ENCODE measurements around the gene RAB21. TPM values are rescaled to one million over a fixed set of nuclear protein-coding genes. Genes with fewer than 3 reads are reported as not detected.

RAB21 gene, protein sequence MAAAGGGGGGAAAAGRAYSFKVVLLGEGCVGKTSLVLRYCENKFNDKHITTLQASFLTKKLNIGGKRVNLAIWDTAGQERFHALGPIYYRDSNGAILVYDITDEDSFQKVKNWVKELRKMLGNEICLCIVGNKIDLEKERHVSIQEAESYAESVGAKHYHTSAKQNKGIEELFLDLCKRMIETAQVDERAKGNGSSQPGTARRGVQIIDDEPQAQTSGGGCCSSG
- polyA plus RNA-seq, result 10 to 100 TPM; 11.1 to 24.7 TPM

DNA sequence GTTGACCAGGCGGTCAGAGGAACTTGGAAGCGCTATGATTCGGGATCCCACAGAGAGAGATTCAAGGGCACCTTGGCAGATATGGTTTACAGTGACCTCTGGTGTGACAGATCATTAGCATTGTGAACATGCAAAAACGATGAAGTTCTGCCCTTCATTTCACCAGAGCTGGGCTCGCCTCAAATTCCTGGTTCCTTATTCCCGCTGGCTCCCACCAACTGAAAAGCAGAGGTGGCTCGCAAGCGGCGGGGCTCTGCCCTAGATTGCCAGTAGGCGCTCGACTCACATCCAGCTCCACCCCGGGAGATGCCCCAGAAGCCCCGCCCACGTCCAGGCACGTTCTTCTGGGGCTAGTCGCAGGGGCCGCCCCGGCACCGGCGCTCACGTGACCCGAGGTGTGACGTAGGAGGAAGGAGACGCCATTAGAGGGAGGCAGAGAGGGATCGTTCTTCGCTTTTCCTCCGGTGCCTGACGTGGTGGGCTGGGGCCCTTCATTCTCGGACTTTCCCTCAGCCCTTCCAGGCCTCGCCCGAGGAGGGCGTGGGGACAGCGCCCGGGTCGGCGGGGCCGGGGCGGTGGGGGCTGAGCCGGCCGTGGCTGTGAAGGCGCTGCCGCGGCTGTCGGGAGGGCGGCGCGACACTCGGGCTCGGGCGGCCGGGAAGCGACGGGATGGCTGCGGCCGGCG, at the start of gene RAB21:
Gene RAB21, plus strand, starts transcription at position 403 of the 685 bp plus-strand sequence. Its CDS starts 267 bp downstream, at position 670.
- H3K4me3 ChIP-seq (ENCODE audit: low read depth in 1 of 2, low read length in 2 of 2), result peak within 1 kb of the TSS; percentile 83 to 85
- H3K4me1 ChIP-seq (ENCODE audit: control insufficient read depth in 2 of 2, insufficient read depth in 2 of 2, low read length in 1 of 2), result no peaks in the 10 kb centered on the region
- WGBS, 2 donors, result 1% methylated on average over 31 to 56 of the region's 56 CpGs
- no peaks in the 10 kb centered on the region for H3K27me3 ChIP-seq (ENCODE audit: control insufficient read depth in 1 of 2, insufficient read depth in 2 of 2, low read length in 2 of 2)
- H3K27ac ChIP-seq (ENCODE audit: low read depth in 2 of 2, low read length in 1 of 2), result peak within 1 kb of the TSS; percentile 99 to 100
- H3K36me3 ChIP-seq (ENCODE audit: control insufficient read depth in 2 of 2, insufficient read depth in 2 of 2, low read length in 1 of 2), result peaks cover 0 to 4% of the 10 kb centered on the region in 2 donors
- H3K9me3 ChIP-seq (ENCODE audit: control insufficient read depth in 2 of 2, insufficient read depth in 1 of 2, low read depth in 1 of 2, low read length in 1 of 2), result peaks cover 0 to 2% of the 10 kb centered on the region in 2 donors

DNA sequence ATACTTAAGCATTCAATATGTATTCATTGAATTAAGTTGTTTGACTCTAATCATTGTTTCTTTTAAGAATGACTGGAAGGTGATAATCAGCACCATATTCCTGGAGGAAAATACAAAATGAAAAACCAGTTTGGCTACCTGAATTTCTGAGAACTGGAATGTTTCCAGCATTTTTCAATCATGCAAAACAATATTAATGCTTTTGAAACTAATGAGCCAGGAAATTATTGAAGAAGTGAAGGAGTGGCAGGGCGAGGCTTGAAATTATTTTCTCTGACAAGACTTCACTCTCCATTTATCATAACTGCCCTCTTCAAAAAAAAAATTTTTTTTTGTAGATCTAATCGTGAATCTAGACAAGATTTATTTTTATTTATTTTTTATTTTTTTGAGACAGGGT, 49.7 kb upstream of the RAB21 start:
- Histone ChIP-seq H3K4me1 (ENCODE audit: control insufficient read depth in 2 of 2, insufficient read depth in 2 of 2, low read length in 1 of 2) (peaks cover 0 to 10% of the 10 kb centered on the region in 2 donors), H3K27ac (ENCODE audit: low read depth in 2 of 2, low read length in 1 of 2) (peak overlapping the region; percentile 65 to 83), H3K9me3 (ENCODE audit: control insufficient read depth in 2 of 2, insufficient read depth in 1 of 2, low read depth in 1 of 2, low read length in 1 of 2) (peaks cover 0 to 3% of the 10 kb centered on the region in 2 donors), H3K36me3 (ENCODE audit: control insufficient read depth in 2 of 2, insufficient read depth in 2 of 2, low read length in 1 of 2) (peaks cover 4 to 6% of the 10 kb centered on the region in 2 donors), H3K4me3 (ENCODE audit: low read depth in 1 of 2, low read length in 2 of 2) (no peak overlapping the region), H3K27me3 (ENCODE audit: control insufficient read depth in 1 of 2, insufficient read depth in 2 of 2, low read length in 2 of 2) (no peaks in the 10 kb centered on the region)
- WGBS, 2 donors, result 58 to 66% methylated on average over 2 of the region's 2 CpGs

DNA sequence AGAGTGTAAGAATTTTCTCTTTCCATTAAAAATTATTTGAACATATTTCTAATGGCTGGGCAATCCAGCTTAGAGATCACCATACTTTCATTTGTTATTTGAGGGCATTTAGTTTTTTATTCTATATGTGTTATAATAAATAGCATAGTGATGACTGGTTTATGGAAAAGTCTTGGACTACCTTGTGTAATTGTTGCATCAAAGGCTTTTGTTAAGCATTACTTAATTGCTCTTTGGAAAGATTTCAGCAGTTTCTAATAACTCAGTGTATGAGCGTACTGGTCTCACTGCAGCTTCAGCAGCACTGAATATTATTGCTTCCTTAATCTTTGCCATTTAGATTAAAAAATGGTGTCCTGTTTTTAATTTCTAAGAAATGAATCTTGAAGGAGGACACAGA, 46.0 kb upstream of the RAB21 start:
- Histone ChIP-seq H3K27me3 (ENCODE audit: control insufficient read depth in 1 of 2, insufficient read depth in 2 of 2, low read length in 2 of 2) (no peaks in the 10 kb centered on the region), H3K9me3 (ENCODE audit: control insufficient read depth in 2 of 2, insufficient read depth in 1 of 2, low read depth in 1 of 2, low read length in 1 of 2) (peaks cover 0 to 3% of the 10 kb centered on the region in 2 donors), H3K27ac (ENCODE audit: low read depth in 2 of 2, low read length in 1 of 2) (no peak overlapping the region), H3K36me3 (ENCODE audit: control insufficient read depth in 2 of 2, insufficient read depth in 2 of 2, low read length in 1 of 2) (no peaks in the 10 kb centered on the region), H3K4me3 (ENCODE audit: low read depth in 1 of 2, low read length in 2 of 2) (no peak overlapping the region), H3K4me1 (ENCODE audit: control insufficient read depth in 2 of 2, insufficient read depth in 2 of 2, low read length in 1 of 2) (peaks cover 0 to 10% of the 10 kb centered on the region in 2 donors)
- 63 to 89% methylated on average over 1 of the region's 1 CpG for WGBS, 2 donors

GRCh38 chr12:71710276-71711125, 44.2 kb upstream of the RAB21 start:
- H3K4me3 ChIP-seq (ENCODE audit: low read depth in 1 of 2, low read length in 2 of 2), result peak overlapping the region in 1 of 2 donors; percentile 4

GRCh38 chr12:71718611-71719010, 36.1 kb upstream of the RAB21 start:
- Histone ChIP-seq H3K27ac (ENCODE audit: low read depth in 2 of 2, low read length in 1 of 2) (no peak overlapping the region), H3K9me3 (ENCODE audit: control insufficient read depth in 2 of 2, insufficient read depth in 1 of 2, low read depth in 1 of 2, low read length in 1 of 2) (no peaks in the 10 kb centered on the region), H3K4me3 (ENCODE audit: low read depth in 1 of 2, low read length in 2 of 2) (no peak overlapping the region), H3K4me1 (ENCODE audit: control insufficient read depth in 2 of 2, insufficient read depth in 2 of 2, low read length in 1 of 2) (peaks cover 0 to 2% of the 10 kb centered on the region in 2 donors), H3K36me3 (ENCODE audit: control insufficient read depth in 2 of 2, insufficient read depth in 2 of 2, low read length in 1 of 2) (no peaks in the 10 kb centered on the region), H3K27me3 (ENCODE audit: control insufficient read depth in 1 of 2, insufficient read depth in 2 of 2, low read length in 2 of 2) (no peaks in the 10 kb centered on the region)

More at GRCh38 chr12:71710276-71711125, 44.2 kb upstream of the RAB21 start:
- H3K9me3 ChIP-seq (ENCODE audit: control insufficient read depth in 2 of 2, insufficient read depth in 1 of 2, low read depth in 1 of 2, low read length in 1 of 2), result peaks cover 0 to 3% of the 10 kb centered on the region in 2 donors
- no peaks in the 10 kb centered on the region for H3K36me3 ChIP-seq (ENCODE audit: control insufficient read depth in 2 of 2, insufficient read depth in 2 of 2, low read length in 1 of 2)
- peak overlapping the region; percentile 75 to 82 for H3K27ac ChIP-seq (ENCODE audit: low read depth in 2 of 2, low read length in 1 of 2)
- peaks cover 0 to 6% of the 10 kb centered on the region in 2 donors for H3K4me1 ChIP-seq (ENCODE audit: control insufficient read depth in 2 of 2, insufficient read depth in 2 of 2, low read length in 1 of 2)
- WGBS, 2 donors, result 60 to 75% methylated on average over 7 of the region's 7 CpGs
- no peaks in the 10 kb centered on the region for H3K27me3 ChIP-seq (ENCODE audit: control insufficient read depth in 1 of 2, insufficient read depth in 2 of 2, low read length in 2 of 2)

GRCh38 chr12:71719647-71720370, 34.9 kb upstream of the RAB21 start:
- Histone ChIP-seq H3K27me3 (ENCODE audit: control insufficient read depth in 1 of 2, insufficient read depth in 2 of 2, low read length in 2 of 2) (no peaks in the 10 kb centered on the region), H3K4me3 (ENCODE audit: low read depth in 1 of 2, low read length in 2 of 2) (no peak overlapping the region), H3K27ac (ENCODE audit: low read depth in 2 of 2, low read length in 1 of 2) (peak overlapping the region; percentile 68 to 84), H3K9me3 (ENCODE audit: control insufficient read depth in 2 of 2, insufficient read depth in 1 of 2, low read depth in 1 of 2, low read length in 1 of 2) (no peaks in the 10 kb centered on the region), H3K36me3 (ENCODE audit: control insufficient read depth in 2 of 2, insufficient read depth in 2 of 2, low read length in 1 of 2) (no peaks in the 10 kb centered on the region), H3K4me1 (ENCODE audit: control insufficient read depth in 2 of 2, insufficient read depth in 2 of 2, low read length in 1 of 2) (peaks cover 0 to 2% of the 10 kb centered on the region in 2 donors)
- 53 to 69% methylated on average over 5 of the region's 5 CpGs for WGBS, 2 donors

- Histone ChIP-seq H3K27me3 (ENCODE audit: control insufficient read depth in 1 of 2, insufficient read depth in 2 of 2, low read length in 2 of 2) (no peaks in the 10 kb centered on the region), H3K9me3 (ENCODE audit: control insufficient read depth in 2 of 2, insufficient read depth in 1 of 2, low read depth in 1 of 2, low read length in 1 of 2) (no peaks in the 10 kb centered on the region), H3K36me3 (ENCODE audit: control insufficient read depth in 2 of 2, insufficient read depth in 2 of 2, low read length in 1 of 2) (no peaks in the 10 kb centered on the region), H3K4me1 (ENCODE audit: control insufficient read depth in 2 of 2, insufficient read depth in 2 of 2, low read length in 1 of 2) (peaks cover 0 to 2% of the 10 kb centered on the region in 2 donors), H3K27ac (ENCODE audit: low read depth in 2 of 2, low read length in 1 of 2) (peak overlapping the region in 1 of 2 donors; percentile 38), H3K4me3 (ENCODE audit: low read depth in 1 of 2, low read length in 2 of 2) (no peak overlapping the region)
- 77 to 79% methylated on average over 4 of the region's 4 CpGs for WGBS, 2 donors
Measured at GRCh38 chr12:71721783-71722505, 32.7 kb upstream of the RAB21 start.

DNA sequence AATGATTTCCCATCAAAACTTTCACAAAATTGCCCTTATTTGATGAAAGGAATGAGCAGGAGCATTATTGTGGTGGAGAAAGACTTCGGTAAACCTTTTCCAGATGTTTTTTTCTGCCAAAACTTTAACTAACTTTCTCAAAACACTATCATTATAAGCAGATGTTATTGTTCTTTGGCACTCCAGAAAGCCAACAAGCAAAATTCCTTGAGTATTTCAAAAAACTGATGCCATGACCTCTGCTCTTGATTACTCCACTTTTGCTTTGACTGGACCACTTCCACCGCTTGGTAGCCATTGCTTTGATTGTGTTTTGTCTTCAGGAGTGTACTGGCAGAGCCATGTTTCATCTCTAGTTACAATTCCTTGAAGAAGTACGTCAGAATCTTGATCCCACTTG, 29.7 kb upstream of the RAB21 start:
- H3K27ac ChIP-seq (ENCODE audit: low read depth in 2 of 2, low read length in 1 of 2), result no peak overlapping the region
- no peaks in the 10 kb centered on the region for H3K4me1 ChIP-seq (ENCODE audit: control insufficient read depth in 2 of 2, insufficient read depth in 2 of 2, low read length in 1 of 2)
- WGBS, 2 donors, result 85 to 90% methylated on average over 3 of the region's 3 CpGs
- H3K36me3 ChIP-seq (ENCODE audit: control insufficient read depth in 2 of 2, insufficient read depth in 2 of 2, low read length in 1 of 2), result no peaks in the 10 kb centered on the region
- no peaks in the 10 kb centered on the region for H3K27me3 ChIP-seq (ENCODE audit: control insufficient read depth in 1 of 2, insufficient read depth in 2 of 2, low read length in 2 of 2)
- H3K9me3 ChIP-seq (ENCODE audit: control insufficient read depth in 2 of 2, insufficient read depth in 1 of 2, low read depth in 1 of 2, low read length in 1 of 2), result no peaks in the 10 kb centered on the region
- H3K4me3 ChIP-seq (ENCODE audit: low read depth in 1 of 2, low read length in 2 of 2), result no peak overlapping the region
